Activated naive CD4-positive, alpha-beta T cell treated with anti-CD3 and anti-CD28 coated beads for 36 hours (primary cell): ENCODE data around the gene TMEM37. TPM values are rescaled to one million over a fixed set of nuclear protein-coding genes. Genes with fewer than 3 reads are reported as not detected.
A peak's percentile ranks its signal among the peaks of the same experiment; 100 is the strongest.

Experiments used
- CTCF ChIA-PET: fragments of 350-600 bp; sonication (Branson Sonifier 250); formaldehyde crosslinking; loops from one replicate; lab custom pipeline; 2021; ENCODE audit warnings: antibody characterized with exemption; lab: Charles Lee
- DNase-seq: peaks from one replicate; pipeline ENCODE4 v3.0.0-alpha.2; 2020
- H3K27ac Mint-ChIP-seq: one replicate; pipeline ENCODE4 v1.8.0; 2021; ENCODE audit warnings: mild to moderate bottlenecking, mixed read lengths
- H3K27me3 Mint-ChIP-seq: one replicate; pipeline ENCODE4 v1.8.0; 2021; ENCODE audit warnings: low read depth, mixed read lengths
- H3K36me3 Mint-ChIP-seq: one replicate; pipeline ENCODE4 v1.8.0; 2021; ENCODE audit warnings: low read depth, mixed read lengths
- H3K4me1 Mint-ChIP-seq: one replicate; pipeline ENCODE4 v1.8.0; 2021; ENCODE audit warnings: low read depth, mixed read lengths
- H3K4me3 Mint-ChIP-seq: one replicate; pipeline ENCODE4 v1.8.0; 2021; ENCODE audit warnings: mild to moderate bottlenecking, moderate library complexity, mixed read lengths
- H3K9me3 Mint-ChIP-seq: one replicate; pipeline ENCODE4 v1.8.0; 2021; ENCODE audit warnings: mixed read lengths
- intact Hi-C: fragments of 100-400 bp; cut with micrococcal nuclease; formaldehyde crosslinking; loops from one replicate; pipeline ENCODE4 v1.15.1; 2023
- total RNA-seq, 2 experiments: library from RNA; stranded (reverse); gene quantifications; one replicate each; pipeline ENCODE4 v1.2.3, GENCODE V29; 2021

TMEM37 gene
- total RNA-seq, 2 experiments from 2014 or later: not detected

GRCh38 chr2:119469661-119470297, 38.1 kb downstream of the TMEM37 start:
- intact Hi-C loops: loop anchor here (10.0 kb wide), 1 partner anchor 175 kb away; no protein-coding TSS in a partner anchor
- Mint-ChIP-seq H3K4me3 (no peak overlapping the region), H3K27me3 (no peaks in the 10 kb centered on the region), H3K36me3 (no peaks in the 10 kb centered on the region), H3K27ac (no peak overlapping the region), H3K9me3 (no peaks in the 10 kb centered on the region), H3K4me1 (no peaks in the 10 kb centered on the region)
- CTCF ChIA-PET: interaction anchor here (1.0 kb wide), 1 partner anchor 63 kb away, joined by 3 read pairs; no protein-coding TSS in a partner anchor
- DNase-seq: no peak

GRCh38 chr2:119472749-119473148, 41.1 kb downstream of the TMEM37 start:
- CTCF ChIA-PET: no interaction called here
- Mint-ChIP-seq H3K27ac (no peak overlapping the region), H3K9me3 (no peaks in the 10 kb centered on the region), H3K27me3 (peaks cover 9% of the 10 kb centered on the region), H3K4me3 (no peak overlapping the region), H3K36me3 (no peaks in the 10 kb centered on the region), H3K4me1 (no peaks in the 10 kb centered on the region)
- intact Hi-C loops: loop anchor here (10.0 kb wide), 1 partner anchor 178 kb away; no protein-coding TSS in a partner anchor
- DNase-seq: no peak

GRCh38 chr2:119473621-119474370, 42.1 kb downstream of the TMEM37 start:
- DNase-seq: no peak
- intact Hi-C loops: loop anchor here (10.0 kb wide), 1 partner anchor 179 kb away; no protein-coding TSS in a partner anchor
- no peak overlapping the region for H3K4me3 Mint-ChIP-seq
- no peak overlapping the region for H3K27ac Mint-ChIP-seq
- CTCF ChIA-PET: interaction anchor here (1.0 kb wide), 1 partner anchor 9 kb away, joined by 5 read pairs; no protein-coding TSS in a partner anchor
- no peaks in the 10 kb centered on the region for H3K36me3 Mint-ChIP-seq
- H3K4me1 Mint-ChIP-seq: no peaks in the 10 kb centered on the region
- peaks cover 9% of the 10 kb centered on the region for H3K27me3 Mint-ChIP-seq
- no peaks in the 10 kb centered on the region for H3K9me3 Mint-ChIP-seq

GRCh38 chr2:119474371-119475224, 42.9 kb downstream of the TMEM37 start:
- no peak overlapping the region for H3K27ac Mint-ChIP-seq
- intact Hi-C loops: loop anchor here (10.0 kb wide), 1 partner anchor 180 kb away; no protein-coding TSS in a partner anchor
- H3K27me3 Mint-ChIP-seq: peaks cover 9% of the 10 kb centered on the region
- H3K4me3 Mint-ChIP-seq: no peak overlapping the region
- H3K36me3 Mint-ChIP-seq: no peaks in the 10 kb centered on the region
- H3K4me1 Mint-ChIP-seq: no peaks in the 10 kb centered on the region
- CTCF ChIA-PET: interaction anchor here (1.0 kb wide), 4 partner anchors 10 to 560 kb away, joined by 3 to 5 read pairs (median 4); no protein-coding TSS in a partner anchor
- H3K9me3 Mint-ChIP-seq: no peaks in the 10 kb centered on the region
- no peak for DNase-seq

GRCh38 chr2:119475225-119475856, 43.7 kb downstream of the TMEM37 start:
- Mint-ChIP-seq H3K9me3 (no peaks in the 10 kb centered on the region), H3K27me3 (peaks cover 9% of the 10 kb centered on the region), H3K4me3 (no peak overlapping the region), H3K27ac (no peak overlapping the region), H3K4me1 (no peaks in the 10 kb centered on the region), H3K36me3 (no peaks in the 10 kb centered on the region)
- no peak for DNase-seq
- intact Hi-C loops: loop anchor here (10.0 kb wide), 1 partner anchor 181 kb away; no protein-coding TSS in a partner anchor
- CTCF ChIA-PET: interaction anchor here (1.0 to 1.9 kb wide), 5 partner anchors 25 to 561 kb away, joined by 3 to 19 read pairs (median 4); no protein-coding TSS in a partner anchor

GRCh38 chr2:119475857-119476244, 44.2 kb downstream of the TMEM37 start:
- CTCF ChIA-PET: interaction anchor here (1.0 to 1.9 kb wide), 7 partner anchors 10 to 594 kb away, joined by 3 to 19 read pairs (median 4); no protein-coding TSS in a partner anchor
- Mint-ChIP-seq H3K4me1 (no peaks in the 10 kb centered on the region), H3K27me3 (peaks cover 9% of the 10 kb centered on the region), H3K4me3 (no peak overlapping the region), H3K36me3 (no peaks in the 10 kb centered on the region), H3K27ac (no peak overlapping the region), H3K9me3 (no peaks in the 10 kb centered on the region)
- intact Hi-C loops: loop anchor here (1.0 to 10.0 kb wide), 4 partner anchors 69 to 594 kb away; no protein-coding TSS in a partner anchor
- no peak for DNase-seq

GRCh38 chr2:119476301-119477112, 44.9 kb downstream of the TMEM37 start:
- DNase-seq: peak; percentile 39
- no peak overlapping the region for H3K4me3 Mint-ChIP-seq
- no peaks in the 10 kb centered on the region for H3K4me1 Mint-ChIP-seq
- no peaks in the 10 kb centered on the region for H3K9me3 Mint-ChIP-seq
- H3K36me3 Mint-ChIP-seq: no peaks in the 10 kb centered on the region
- intact Hi-C loops: loop anchor here (1.0 to 10.0 kb wide), 4 partner anchors 69 to 594 kb away; no protein-coding TSS in a partner anchor
- CTCF ChIA-PET: interaction anchor here (0.5 to 1.9 kb wide), 17 partner anchors 9 to 705 kb away, joined by 3 to 19 read pairs (median 5); no protein-coding TSS in a partner anchor
- H3K27ac Mint-ChIP-seq: no peak overlapping the region
- H3K27me3 Mint-ChIP-seq: peaks cover 9% of the 10 kb centered on the region

GRCh38 chr2:119477113-119477505, 45.5 kb downstream of the TMEM37 start:
- no peak for DNase-seq
- Mint-ChIP-seq H3K4me1 (no peaks in the 10 kb centered on the region), H3K27me3 (peaks cover 9% of the 10 kb centered on the region), H3K36me3 (no peaks in the 10 kb centered on the region), H3K9me3 (no peaks in the 10 kb centered on the region), H3K4me3 (no peak overlapping the region), H3K27ac (no peak overlapping the region)
- intact Hi-C loops: loop anchor here (10.0 kb wide), 1 partner anchor 182 kb away; no protein-coding TSS in a partner anchor
- CTCF ChIA-PET: interaction anchor here (0.6 to 1.9 kb wide), 14 partner anchors 9 to 704 kb away, joined by 3 to 19 read pairs (median 6); no protein-coding TSS in a partner anchor

GRCh38 chr2:119478188-119478977, 46.7 kb downstream of the TMEM37 start:
- Mint-ChIP-seq H3K36me3 (no peaks in the 10 kb centered on the region), H3K27me3 (peaks cover 9% of the 10 kb centered on the region), H3K4me1 (no peaks in the 10 kb centered on the region), H3K9me3 (no peaks in the 10 kb centered on the region), H3K4me3 (no peak overlapping the region), H3K27ac (no peak overlapping the region)
- intact Hi-C loops: loop anchor here (10.0 kb wide), 1 partner anchor 184 kb away; no protein-coding TSS in a partner anchor
- CTCF ChIA-PET: no interaction called here
- DNase-seq: no peak

GRCh38 chr2:119478978-119479295, 47.3 kb downstream of the TMEM37 start:
- CTCF ChIA-PET: interaction anchor here (0.9 to 1.3 kb wide), 2 partner anchors 70 to 72 kb away, joined by 3 to 4 read pairs; no protein-coding TSS in a partner anchor
- intact Hi-C loops: loop anchor here (10.0 kb wide), 1 partner anchor 184 kb away; no protein-coding TSS in a partner anchor

More at GRCh38 chr2:119478978-119479295, 47.3 kb downstream of the TMEM37 start:
- Mint-ChIP-seq H3K4me3 (no peak overlapping the region), H3K9me3 (no peaks in the 10 kb centered on the region), H3K36me3 (no peaks in the 10 kb centered on the region), H3K4me1 (no peaks in the 10 kb centered on the region), H3K27me3 (peaks cover 9% of the 10 kb centered on the region), H3K27ac (no peak overlapping the region)
- no peak for DNase-seq
